Esophagus squamous epithelium (tissue), 5 donors: ENCODE measurements around the gene RAB5B. TPM values are rescaled to one million over a fixed set of nuclear protein-coding genes. Genes with fewer than 3 reads are reported as not detected.
"Not testable (repeated sequence)": the region's sequence is repeated elsewhere in the genome, so short reads cannot be mapped to it uniquely, and the experiment has no call there.

ENCODE experiments used
- DNase-seq: peaks from one replicate; lab custom pipeline; 2025; lab: John Stamatoyannopoulos, UW
- H3K27ac ChIP-seq, 4 donors: fragments of 200-600 bp; sonication (generic); one replicate each; pipeline ENCODE4 v1.5.1; 2016 to 2019; ENCODE audit warnings: mild to moderate bottlenecking in 1 of 4
- H3K27me3 ChIP-seq, 4 donors: fragments of 200-600 bp; sonication (generic); 1 replicate in 3 of 4; 2 replicates in 1 of 4; pipeline versions ENCODE4 v1.5.1 to v1.6.0; 2017 to 2021; ENCODE audit warnings: antibody characterized with exemption in 1 of 4
- H3K36me3 ChIP-seq, 3 donors: fragments of 200-600 bp; sonication (generic); one replicate each; pipeline ENCODE4 v1.5.1; 2016 to 2019
- H3K4me1 ChIP-seq, 3 donors: fragments of 200-600 bp; sonication (generic); one replicate each; pipeline ENCODE4 v1.5.1; 2017 to 2019
- H3K4me3 ChIP-seq, 4 donors: fragments of 200-600 bp; sonication (generic); 1 replicate in 3 of 4; 2 replicates in 1 of 4; pipeline ENCODE4 v1.5.1; 2016 to 2019; ENCODE audit warnings: mild to moderate bottlenecking in 2 of 4, moderate library complexity in 1 of 4
- H3K9me3 ChIP-seq, 3 donors: fragments of 200-600 bp; sonication (generic); one replicate each; pipeline ENCODE4 v1.5.1; 2016 to 2019
- POLR2A ChIP-seq, 4 donors: fragments of 450-650 bp; IDR thresholded peaks; one replicate each; pipeline ENCODE4 v1.6.1; 2017; ENCODE audit warnings: antibody characterized with exemption in 4 of 4, mild to moderate bottlenecking in 4 of 4, moderate library complexity in 3 of 4
- WGBS, 2 donors: methylation state at CpG; one replicate each; pipeline ENCODE4 v1.1.5; 2018; 5-methylcytosine and 5-hydroxymethylcytosine counted together
- intact Hi-C: fragments of 100-400 bp; cut with DNase I; formaldehyde crosslinking; loops from one replicate; pipeline ENCODE4 v1.15.0; 2022
- total RNA-seq, 4 donors: library from RNA; depleted of rRNA; stranded (reverse); fragments of >200 nt; gene quantifications; one replicate each; pipeline ENCODE4 v1.1.0, GENCODE V29; 2016
- TF ChIP-seq, protein P1 (sequence below), 6 experiments: fragments of 450-650 bp in 4 of 6; fragments of 200-600 bp in 2 of 6; sonication (generic) in 2 of 6; IDR thresholded peaks; one replicate each; pipeline ENCODE4 v1.5.1; 2016 to 2019; ENCODE audit warnings: antibody characterized with exemption in 6 of 6, mild to moderate bottlenecking in 4 of 6, moderate library complexity in 4 of 6
- donor health status: DM: yes; HTN: yes; CAD: no.

Gene RAB5B
- total RNA-seq, 4 donors from 2014 or later, result 78.2 to 94.2 (median 86.4) TPM

DNA sequence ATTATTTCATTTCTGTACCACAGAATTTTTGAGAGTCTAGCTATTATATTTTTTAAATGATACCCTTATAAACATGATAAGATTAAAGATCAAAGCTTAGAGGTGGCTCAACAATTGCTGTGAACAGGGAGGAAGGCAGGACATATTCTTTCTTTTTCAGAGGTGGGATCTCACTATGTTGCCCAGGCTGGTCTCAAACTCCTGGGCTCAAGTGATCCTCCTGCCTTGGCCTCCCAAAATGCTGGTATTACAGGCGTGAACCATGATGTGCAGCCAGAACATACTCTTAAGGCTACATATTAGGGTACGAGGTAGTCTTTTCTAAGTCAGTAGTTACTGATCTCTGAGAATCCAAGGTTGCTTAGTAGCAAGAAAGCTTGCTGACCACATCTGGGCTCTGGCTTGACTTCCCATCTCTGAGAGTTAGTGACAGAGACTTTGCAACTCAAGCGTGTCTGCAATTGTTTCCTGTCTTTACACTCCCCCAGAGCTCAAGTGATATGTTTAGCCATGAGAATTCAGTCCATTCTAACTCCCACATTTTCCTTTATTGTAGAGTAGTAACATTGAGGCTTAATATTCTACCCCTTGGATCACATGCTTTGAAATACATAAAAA lies 8.6 kb downstream of the RAB5B start:
- intact Hi-C loops, result no loop called here
- Histone ChIP-seq H3K4me1 (peaks cover 0 to 30% (median 20%) of the 10 kb centered on the region in 3 donors), H3K27ac (no peak overlapping the region), H3K27me3 (no peaks in the 10 kb centered on the region), H3K4me3 (no peak overlapping the region), H3K9me3 (no peaks in the 10 kb centered on the region), H3K36me3 (peaks cover 11 to 79% (median 21%) of the 10 kb centered on the region in 3 donors)
- DNase-seq, result no peak
- WGBS, 2 donors, result 69 to 71% methylated on average over 3 of the region's 3 CpGs
- TF ChIP-seq, protein P1, sequence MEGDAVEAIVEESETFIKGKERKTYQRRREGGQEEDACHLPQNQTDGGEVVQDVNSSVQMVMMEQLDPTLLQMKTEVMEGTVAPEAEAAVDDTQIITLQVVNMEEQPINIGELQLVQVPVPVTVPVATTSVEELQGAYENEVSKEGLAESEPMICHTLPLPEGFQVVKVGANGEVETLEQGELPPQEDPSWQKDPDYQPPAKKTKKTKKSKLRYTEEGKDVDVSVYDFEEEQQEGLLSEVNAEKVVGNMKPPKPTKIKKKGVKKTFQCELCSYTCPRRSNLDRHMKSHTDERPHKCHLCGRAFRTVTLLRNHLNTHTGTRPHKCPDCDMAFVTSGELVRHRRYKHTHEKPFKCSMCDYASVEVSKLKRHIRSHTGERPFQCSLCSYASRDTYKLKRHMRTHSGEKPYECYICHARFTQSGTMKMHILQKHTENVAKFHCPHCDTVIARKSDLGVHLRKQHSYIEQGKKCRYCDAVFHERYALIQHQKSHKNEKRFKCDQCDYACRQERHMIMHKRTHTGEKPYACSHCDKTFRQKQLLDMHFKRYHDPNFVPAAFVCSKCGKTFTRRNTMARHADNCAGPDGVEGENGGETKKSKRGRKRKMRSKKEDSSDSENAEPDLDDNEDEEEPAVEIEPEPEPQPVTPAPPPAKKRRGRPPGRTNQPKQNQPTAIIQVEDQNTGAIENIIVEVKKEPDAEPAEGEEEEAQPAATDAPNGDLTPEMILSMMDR (IDR thresholded peaks at IDR 0.05), result no peak
- TF ChIP-seq POLR2A (IDR thresholded peaks at IDR 0.05), result no peak

DNA sequence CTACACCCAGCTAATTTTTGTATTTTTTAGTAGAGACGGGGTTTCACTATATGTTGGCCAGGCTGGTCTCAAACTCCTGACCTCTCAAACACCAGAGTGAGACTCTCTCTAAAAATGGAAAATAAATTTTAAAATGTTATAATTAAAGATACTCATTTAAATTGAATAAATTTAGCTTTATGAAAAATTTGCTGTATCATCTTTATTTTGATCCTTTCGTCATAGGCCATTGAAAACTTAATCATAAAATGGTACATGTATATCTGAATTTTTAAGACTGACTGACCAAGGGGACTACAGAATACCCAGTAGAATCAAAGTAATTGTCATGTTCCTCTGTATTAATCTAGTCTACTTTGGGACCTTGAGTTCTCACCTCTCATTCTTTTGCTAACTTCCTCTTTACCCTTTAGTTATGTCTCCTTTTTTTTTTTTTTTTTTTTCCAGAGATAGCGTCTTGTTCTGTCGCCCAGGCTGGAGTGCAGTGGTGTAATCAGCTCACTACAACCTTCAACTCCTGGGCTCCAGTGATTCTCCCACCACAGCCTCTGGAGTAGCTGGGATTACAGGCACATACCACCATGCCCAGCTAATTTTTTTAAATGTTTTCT lies 9.5 kb downstream of the RAB5B start:
- no peak overlapping the region for H3K27ac ChIP-seq
- H3K27me3 ChIP-seq, result no peaks in the 10 kb centered on the region
- no peak for TF ChIP-seq POLR2A (IDR thresholded peaks at IDR 0.05)
- TF ChIP-seq, protein P1 (IDR thresholded peaks at IDR 0.05), result no peak
- intact Hi-C loops, result no loop called here
- H3K4me3 ChIP-seq, result no peak overlapping the region
- DNase-seq, result no peak
- WGBS, 2 donors, result 76 to 90% methylated on average over 4 of the region's 4 CpGs
- H3K9me3 ChIP-seq, result no peaks in the 10 kb centered on the region
- peaks cover 11 to 85% (median 21%) of the 10 kb centered on the region in 3 donors for H3K36me3 ChIP-seq
- peaks cover 0 to 21% (median 14%) of the 10 kb centered on the region in 3 donors for H3K4me1 ChIP-seq

DNA sequence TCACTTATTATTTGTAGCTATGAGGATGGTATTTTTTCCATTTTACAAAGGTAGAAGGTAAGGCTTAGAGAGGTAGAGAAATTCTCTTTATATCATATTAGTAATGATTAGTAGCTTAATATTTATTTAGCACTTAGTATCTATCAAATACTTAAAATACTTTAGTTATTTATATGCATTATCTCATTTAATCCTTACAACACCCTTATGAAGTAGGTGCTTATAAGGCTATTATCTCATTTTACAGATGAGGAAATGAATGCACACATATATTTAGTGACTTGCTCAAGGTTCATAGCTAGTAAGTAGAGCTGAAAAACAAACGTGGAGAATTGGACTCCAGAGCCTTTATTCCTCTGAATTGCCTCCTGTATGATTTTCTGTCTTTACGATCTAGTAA lies 11.0 kb downstream of the RAB5B start:
- Histone ChIP-seq H3K27ac (no peak overlapping the region), H3K4me3 (no peak overlapping the region), H3K36me3 (peaks cover 16 to 93% (median 30%) of the 10 kb centered on the region in 3 donors), H3K27me3 (no peaks in the 10 kb centered on the region), H3K4me1 (peaks cover 0 to 7% (median 5%) of the 10 kb centered on the region in 3 donors), H3K9me3 (no peaks in the 10 kb centered on the region)
- DNase-seq, result no peak
- WGBS, 2 donors, result 59 to 75% methylated on average over 2 of the region's 2 CpGs
- intact Hi-C loops, result no loop called here
- no peak for TF ChIP-seq POLR2A (IDR thresholded peaks at IDR 0.05)
- TF ChIP-seq, protein P1 (IDR thresholded peaks at IDR 0.05), result no peak

DNA sequence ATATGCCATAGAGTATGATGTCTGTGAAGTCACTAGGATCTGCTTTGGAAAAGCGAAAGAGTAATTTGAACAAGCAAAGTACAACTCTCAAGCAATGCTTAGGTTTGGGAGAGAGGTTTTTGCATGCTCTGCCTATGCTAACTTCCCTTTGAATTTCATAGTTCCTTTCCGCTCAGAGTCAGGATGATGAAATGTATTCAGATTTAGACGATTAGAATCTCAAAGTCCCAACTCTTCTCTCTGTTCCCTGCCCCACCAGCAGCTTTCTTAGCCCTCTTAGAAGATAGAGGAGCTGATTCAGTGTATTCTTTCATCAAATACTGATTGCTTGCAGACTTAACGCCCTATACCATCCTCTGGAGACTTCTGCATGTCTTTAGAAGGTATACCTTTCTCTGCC lies 11.5 kb downstream of the RAB5B start:
- no peak for TF ChIP-seq POLR2A (IDR thresholded peaks at IDR 0.05)
- TF ChIP-seq, protein P1 (IDR thresholded peaks at IDR 0.05), result no peak
- peaks cover 18 to 93% (median 35%) of the 10 kb centered on the region in 3 donors for H3K36me3 ChIP-seq
- no peak for DNase-seq
- no peak overlapping the region for H3K27ac ChIP-seq
- H3K27me3 ChIP-seq, result no peaks in the 10 kb centered on the region
- H3K4me1 ChIP-seq, result peaks cover 0 to 7% (median 5%) of the 10 kb centered on the region in 3 donors
- H3K9me3 ChIP-seq, result no peaks in the 10 kb centered on the region
- intact Hi-C loops, result no loop called here
- no peak overlapping the region for H3K4me3 ChIP-seq
- 90 to 92% methylated on average over 4 of the region's 4 CpGs for WGBS, 2 donors

DNA sequence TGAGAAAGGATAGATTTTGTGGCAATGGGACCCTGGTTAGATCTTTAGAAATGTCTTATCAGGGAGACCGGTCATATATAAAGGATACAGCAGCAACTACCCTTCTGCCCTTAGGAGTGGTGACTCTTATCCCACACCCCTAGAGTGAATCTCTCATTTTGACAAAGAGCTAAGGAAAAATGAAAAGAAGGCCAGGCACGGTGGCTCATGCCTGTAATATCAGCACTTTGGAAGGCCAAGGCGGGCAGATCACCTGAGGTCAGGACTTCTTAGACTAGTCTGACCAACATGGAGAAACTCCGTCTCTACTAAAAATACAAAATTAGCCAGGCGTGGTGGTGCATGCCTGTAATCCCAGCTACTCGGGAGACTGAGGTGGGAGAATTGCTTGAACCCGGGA lies 12.1 kb downstream of the RAB5B start:
- DNase-seq, intact Hi-C loops, H3K9me3 ChIP-seq, H3K27me3 ChIP-seq, H3K4me3 ChIP-seq, H3K4me1 ChIP-seq, H3K27ac ChIP-seq: not testable (repeated sequence)
- peaks cover 25 to 93% (median 36%) of the 10 kb centered on the region in 3 donors for H3K36me3 ChIP-seq
- WGBS, 2 donors, result 87 to 96% methylated on average over 7 of the region's 7 CpGs
